ENCODE data around the gene MAN1A2. TPM values are rescaled to one million over a fixed set of nuclear protein-coding genes. Genes with fewer than 3 reads are reported as not detected.
"Not testable (repeated sequence)": the region's sequence is repeated elsewhere in the genome, so short reads cannot be mapped to it uniquely, and the experiment has no call there.

MAN1A2 gene
- polyA plus RNA-seq, 3 donors: 10.9 to 11.8 (median 11.3) TPM

GRCh38 chr1:117534995-117535467, 167.8 kb downstream of the MAN1A2 start:
- 3 to 10% (median 6%) methylated on average over 6 of the region's 6 CpGs for WGBS, 3 donors

GRCh38 chr1:117535821-117536220, 168.6 kb downstream of the MAN1A2 start:
- H3K27ac ChIP-seq (ENCODE audit: low read depth, low read length): no peak overlapping the region
- 78 to 82% (median 79%) methylated on average over 6 of the region's 6 CpGs for WGBS, 3 donors

More at GRCh38 chr1:117534995-117535467, 167.8 kb downstream of the MAN1A2 start:
- H3K27ac ChIP-seq (ENCODE audit: low read depth, low read length): no peak overlapping the region

DNA sequence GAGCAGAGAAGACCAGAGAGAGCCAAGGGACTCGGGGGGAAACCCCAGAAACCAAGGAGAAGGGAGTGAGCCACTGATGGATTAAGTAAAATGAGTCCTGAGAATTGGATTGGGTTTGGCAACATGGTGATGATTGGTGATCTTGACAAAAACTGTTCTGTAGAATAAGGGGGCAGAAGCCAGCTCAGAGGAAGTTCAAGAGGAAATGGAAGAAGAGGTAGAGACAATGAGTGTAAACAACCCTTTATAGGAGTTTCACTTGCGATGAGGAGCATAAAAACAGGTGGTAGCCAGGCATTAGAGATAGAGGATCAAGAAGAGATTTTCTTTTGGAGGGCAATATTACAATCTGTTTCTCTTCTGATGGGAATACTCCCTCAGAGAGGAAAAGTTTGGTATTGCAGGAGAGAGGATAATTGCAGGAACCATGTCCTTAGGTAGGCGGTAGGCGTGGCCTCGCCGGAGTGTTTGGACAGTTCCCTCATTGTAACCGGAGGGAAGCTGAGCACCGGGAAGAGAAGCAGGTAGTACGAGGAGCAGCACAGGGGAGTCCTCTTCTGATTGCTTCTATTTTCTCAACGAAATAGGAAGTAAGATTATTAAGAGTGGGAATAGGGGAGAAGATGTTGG, 170.2 kb downstream of the MAN1A2 start:
- 26 to 52% (median 48%) methylated on average over 10 of the region's 10 CpGs for WGBS, 3 donors
- no peak overlapping the region for H3K27ac ChIP-seq (ENCODE audit: low read depth, low read length)

- WGBS, 3 donors: 93 to 97% (median 93%) methylated on average over 6 of the region's 6 CpGs
Observed at GRCh38 chr1:117540532-117540931, 173.3 kb downstream of the MAN1A2 start.

DNA sequence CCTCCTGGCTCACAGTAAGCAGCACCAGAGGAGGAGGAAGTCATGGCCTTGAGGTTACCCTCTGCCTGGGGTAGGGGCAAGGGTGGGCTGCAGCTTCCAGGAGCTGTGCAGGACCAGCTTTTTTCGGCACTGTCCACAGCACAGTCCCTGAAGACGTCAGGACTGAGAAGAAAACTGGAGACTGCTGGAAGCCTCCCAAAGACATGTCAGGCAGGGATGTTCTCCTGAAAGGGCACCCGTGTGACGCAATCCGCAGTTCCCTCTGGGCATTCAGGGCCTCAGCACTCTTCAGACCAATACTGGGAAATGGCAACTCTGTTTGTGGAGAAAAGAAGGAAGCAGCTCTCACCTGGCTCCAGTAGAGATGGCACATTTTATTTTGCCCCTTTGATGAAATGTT, 173.8 kb downstream of the MAN1A2 start:
- 63 to 68% (median 64%) methylated on average over 5 of the region's 5 CpGs for WGBS, 3 donors

More at GRCh38 chr1:117540532-117540931, 173.3 kb downstream of the MAN1A2 start:
- no peak overlapping the region for H3K27ac ChIP-seq (ENCODE audit: low read depth, low read length)

GRCh38 chr1:117541585-117541984, 174.3 kb downstream of the MAN1A2 start:
- no peak overlapping the region for H3K27ac ChIP-seq (ENCODE audit: low read depth, low read length)
- WGBS, 3 donors: 51 to 84% (median 75%) methylated on average over 5 of the region's 5 CpGs

More for the DNA sequence above, 173.8 kb downstream of the MAN1A2 start:
- no peak overlapping the region for H3K27ac ChIP-seq (ENCODE audit: low read depth, low read length)

DNA sequence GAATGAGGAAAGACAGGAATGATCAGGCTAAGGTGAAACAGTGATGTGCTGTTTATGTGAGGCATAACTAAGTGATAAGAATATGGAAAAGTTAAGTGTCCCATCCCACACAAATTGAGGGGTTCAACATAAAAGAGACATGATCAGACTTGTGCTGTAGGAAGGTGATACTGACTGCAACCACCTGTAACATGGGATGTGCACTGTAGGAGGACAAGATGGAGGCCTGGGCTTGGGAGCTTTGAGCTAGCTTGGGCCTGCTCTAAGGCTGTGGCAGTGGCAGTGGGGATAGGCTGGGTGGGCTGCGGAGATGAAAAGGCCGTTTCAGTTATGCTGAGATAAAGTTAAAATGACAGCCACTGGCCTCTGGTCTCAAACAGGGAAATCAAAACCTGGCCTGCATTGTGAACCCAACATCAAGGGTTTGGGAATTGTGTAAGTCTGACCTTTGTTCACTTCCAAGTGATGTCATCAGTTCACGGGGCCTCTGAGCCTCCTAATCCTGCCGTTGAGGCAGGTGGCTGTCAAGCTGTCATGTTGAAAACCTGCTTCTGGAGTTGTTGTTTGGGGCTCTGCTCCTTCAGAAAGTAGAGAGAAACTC, 177.4 kb downstream of the MAN1A2 start:
- 54 to 70% (median 67%) methylated on average over 4 of the region's 4 CpGs for WGBS, 3 donors
- H3K27ac ChIP-seq (ENCODE audit: low read depth, low read length): no peak overlapping the region

GRCh38 chr1:117546467-117546866, 179.2 kb downstream of the MAN1A2 start:
- 84 to 87% (median 87%) methylated on average over 2 of the region's 2 CpGs for WGBS, 3 donors
- H3K27ac ChIP-seq (ENCODE audit: low read depth, low read length): no peak overlapping the region

- H3K27ac ChIP-seq (ENCODE audit: low read depth, low read length): no peak overlapping the region
Observed at GRCh38 chr1:117553471-117553870, 186.2 kb downstream of the MAN1A2 start.

DNA sequence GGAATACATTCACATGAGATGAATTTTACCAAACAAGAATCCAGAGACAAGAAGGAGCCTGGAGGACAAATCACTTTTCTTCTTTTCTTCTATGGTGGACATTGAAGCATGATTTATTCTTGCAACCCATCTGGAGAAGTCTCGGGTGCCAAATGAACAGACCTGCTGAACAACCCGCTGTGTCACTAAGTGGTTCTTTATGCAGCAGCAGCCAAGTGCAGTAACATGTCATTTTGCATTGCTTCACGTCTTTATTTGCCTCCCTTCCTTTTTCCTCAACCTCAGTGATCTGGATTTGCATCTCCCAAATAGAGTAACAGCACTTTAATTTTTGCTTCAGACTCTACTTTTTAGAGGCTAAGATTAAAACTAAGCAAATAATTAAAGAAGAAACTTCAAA, 188.6 kb downstream of the MAN1A2 start:
- WGBS, 3 donors: 78 to 80% (median 80%) methylated on average over 3 of the region's 3 CpGs
- H3K27ac ChIP-seq (ENCODE audit: low read depth, low read length): no peak overlapping the region

DNA sequence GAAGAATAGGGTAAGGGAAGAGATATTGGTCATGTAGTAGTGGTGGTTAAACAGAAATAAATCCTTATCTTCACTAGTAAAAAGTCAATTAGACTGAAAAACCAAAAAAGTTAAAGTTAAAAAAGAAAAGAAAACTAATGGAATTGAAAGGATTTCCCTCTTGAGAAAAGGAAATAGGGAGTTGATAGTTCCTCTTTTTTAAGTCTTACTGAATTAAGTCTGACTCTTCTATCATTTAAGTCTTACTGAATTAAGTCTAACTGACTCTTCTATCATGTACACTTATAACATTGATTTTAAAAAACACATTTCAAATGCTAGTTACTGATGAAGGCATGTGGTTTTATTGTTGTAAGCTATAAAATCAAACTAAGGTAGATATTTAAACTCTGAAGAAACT, 189.1 kb downstream of the MAN1A2 start:
- H3K27ac ChIP-seq (ENCODE audit: low read depth, low read length): no peak overlapping the region

DNA sequence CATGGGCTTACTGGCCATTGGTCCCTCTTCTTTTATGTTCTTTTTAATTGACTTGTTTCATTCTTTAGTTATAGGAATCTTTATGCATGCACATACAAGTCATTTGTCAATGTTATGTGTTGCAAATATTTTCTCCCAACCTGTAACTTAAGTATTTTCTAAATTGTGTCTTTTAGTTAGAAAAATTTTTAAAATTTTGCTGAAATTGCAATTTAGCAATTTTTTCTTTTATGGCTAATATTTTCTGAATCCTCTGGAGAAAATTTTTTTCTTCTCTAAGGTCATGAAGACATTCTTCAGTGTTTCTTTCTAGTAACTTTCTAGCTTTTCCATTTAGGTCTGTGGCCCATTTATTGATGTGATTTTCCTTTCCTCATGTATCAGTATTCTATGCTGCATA, 189.7 kb downstream of the MAN1A2 start:
- no peak overlapping the region for H3K27ac ChIP-seq (ENCODE audit: low read depth, low read length)

DNA sequence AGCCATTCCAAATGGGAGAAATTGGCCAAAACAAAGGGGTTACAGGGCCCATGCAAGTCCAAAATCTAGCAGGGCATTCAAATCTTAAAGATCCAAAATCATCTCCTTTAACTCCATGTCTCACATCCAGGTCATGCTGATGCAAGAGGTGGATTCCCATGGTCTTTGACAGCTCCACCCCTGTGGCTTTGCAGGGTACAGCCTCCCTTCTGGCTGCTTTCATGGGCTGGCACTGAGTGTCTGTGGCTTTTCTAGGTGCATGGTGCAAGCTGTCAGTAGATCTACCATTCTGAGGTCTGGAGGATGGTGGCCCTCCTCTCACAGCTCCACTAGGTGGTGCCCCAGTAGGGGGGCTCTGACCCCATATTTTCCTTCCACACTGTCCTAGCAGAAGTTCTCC, 191.2 kb downstream of the MAN1A2 start:
- not testable (repeated sequence) for H3K27ac ChIP-seq (ENCODE audit: low read depth, low read length)

- no peak overlapping the region for H3K27ac ChIP-seq (ENCODE audit: low read depth, low read length)
- 87 to 96% (median 94%) methylated on average over 3 of the region's 3 CpGs for WGBS, 3 donors
Observed at GRCh38 chr1:117559139-117559538, 191.9 kb downstream of the MAN1A2 start.

- H3K27ac ChIP-seq (ENCODE audit: low read depth, low read length): no peak overlapping the region
- 81 to 83% (median 83%) methylated on average over 3 of the region's 3 CpGs for WGBS, 3 donors
Observed at GRCh38 chr1:117559985-117560384, 192.7 kb downstream of the MAN1A2 start.

DNA sequence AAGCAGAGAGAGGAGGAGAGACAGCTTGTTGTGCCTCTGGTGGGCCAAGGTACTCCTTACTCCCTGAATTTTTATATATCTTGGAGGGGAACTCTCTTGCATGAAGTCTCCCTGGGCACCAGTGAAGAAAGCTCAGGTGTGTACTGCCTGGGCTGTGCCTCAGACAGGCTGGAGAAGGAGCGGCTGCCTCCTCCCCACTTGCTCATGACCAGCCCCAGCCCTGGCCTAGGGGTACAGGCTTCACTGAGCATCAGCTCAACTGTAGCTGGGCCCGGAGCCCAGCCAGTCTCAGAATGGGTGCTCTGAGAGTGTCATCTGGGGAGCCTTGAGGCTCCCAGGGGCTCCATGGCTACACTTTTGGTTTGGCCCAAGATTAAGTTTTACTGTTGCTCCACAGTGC, 193.8 kb downstream of the MAN1A2 start:
- no peak overlapping the region for H3K27ac ChIP-seq (ENCODE audit: low read depth, low read length)
- WGBS, 3 donors: 98 to 100% (median 100%) methylated on average over 1 to 2 of the region's 2 CpGs

GRCh38 chr1:117561551-117561950, 194.3 kb downstream of the MAN1A2 start:
- H3K27ac ChIP-seq (ENCODE audit: low read depth, low read length): no peak overlapping the region
- WGBS, 3 donors: 96 to 98% (median 96%) methylated on average over 2 of the region's 2 CpGs

DNA sequence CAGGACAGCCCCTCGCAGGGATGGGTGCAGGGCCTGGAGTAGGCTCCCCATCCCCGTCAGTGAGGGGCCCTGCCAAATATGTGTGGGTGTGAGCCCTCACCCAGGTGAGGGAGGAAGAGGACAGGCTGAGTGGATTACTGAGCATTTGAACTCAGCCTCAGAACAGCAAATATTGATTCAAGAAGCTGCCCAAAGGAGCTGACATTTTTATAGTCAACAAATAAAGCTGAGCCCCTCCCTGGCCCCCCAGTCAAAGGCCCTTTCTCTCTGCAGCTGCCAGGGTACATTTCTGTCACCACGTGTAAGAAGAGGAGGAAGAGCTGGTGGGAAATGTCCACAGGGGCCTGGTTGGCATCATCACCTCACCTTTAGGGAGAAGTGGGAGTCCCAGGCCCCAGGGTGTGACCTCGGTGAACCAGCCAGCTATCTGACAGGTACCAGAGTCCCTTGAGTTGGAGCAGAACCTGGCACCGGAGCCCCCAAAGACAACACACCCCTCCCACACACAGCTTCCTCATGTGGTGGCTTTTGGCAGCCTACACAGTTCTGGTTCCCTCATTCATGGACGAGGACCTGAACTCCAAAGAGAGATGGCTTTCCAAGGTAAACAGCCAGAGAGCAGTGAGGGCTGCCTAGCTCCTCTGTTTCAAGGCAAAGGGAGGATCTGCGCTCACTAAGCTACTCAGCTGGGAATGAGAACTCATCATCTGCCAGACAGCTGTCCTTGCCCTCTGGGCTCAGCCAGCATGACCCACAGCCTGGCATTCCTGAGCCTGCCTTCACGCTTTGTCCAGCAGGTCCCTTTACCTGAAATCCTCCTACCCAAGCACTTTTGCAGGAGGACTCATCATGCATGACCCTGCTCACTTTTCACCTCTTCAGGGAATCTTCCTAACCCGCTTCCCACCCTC, 195.6 kb downstream of the MAN1A2 start:
- no peak overlapping the region for H3K27ac ChIP-seq (ENCODE audit: low read depth, low read length)
- 55 to 69% (median 64%) methylated on average over 9 of the region's 9 CpGs for WGBS, 3 donors

- no peak overlapping the region for H3K27ac ChIP-seq (ENCODE audit: low read depth, low read length)
- 82 to 95% (median 86%) methylated on average over 4 of the region's 4 CpGs for WGBS, 3 donors
Observed at GRCh38 chr1:117563492-117563875, 196.2 kb downstream of the MAN1A2 start.

Measured in adipose tissue (tissue), 3 donors.